ENCODE measurements around the gene RIPK4.
"Not testable (repeated sequence)": the region's sequence is repeated elsewhere in the genome, so short reads cannot be mapped to it uniquely, and the experiment has no call there.

Gene RIPK4

DNA sequence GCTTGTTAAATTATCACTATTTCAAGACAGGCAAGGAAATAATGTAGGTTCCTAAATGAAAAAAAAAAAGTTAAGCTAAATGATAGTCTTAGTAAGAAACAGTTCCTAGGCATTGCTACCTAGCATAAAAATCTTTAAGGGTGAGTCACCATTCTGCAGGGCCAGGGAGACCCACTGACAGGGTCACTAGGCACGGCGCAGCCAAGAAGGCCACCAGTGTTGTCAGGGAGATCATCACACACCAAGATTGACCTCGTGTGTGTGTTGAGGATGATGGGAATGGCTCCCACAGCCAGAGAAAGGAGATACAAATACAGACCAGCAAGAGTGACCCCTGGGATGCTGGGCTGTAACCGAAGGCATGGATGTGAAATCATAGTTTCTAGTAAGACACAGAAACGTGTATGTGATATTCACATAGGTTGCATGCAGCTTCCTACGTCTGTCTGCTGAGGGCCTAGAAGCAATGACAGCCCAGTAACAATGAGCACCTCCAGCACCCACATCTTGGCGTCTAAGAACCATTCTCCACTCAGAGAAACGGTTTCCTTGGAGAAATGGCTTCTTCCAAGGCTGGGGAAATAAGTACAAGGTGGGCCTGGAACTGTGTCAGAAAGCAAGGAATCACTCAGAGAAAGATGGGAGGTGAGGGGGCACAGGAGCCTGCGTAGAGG lies 29.1 kb downstream of the RIPK4 start:
- DNase-seq (ENCODE audit: low read depth), result no peak

DNA sequence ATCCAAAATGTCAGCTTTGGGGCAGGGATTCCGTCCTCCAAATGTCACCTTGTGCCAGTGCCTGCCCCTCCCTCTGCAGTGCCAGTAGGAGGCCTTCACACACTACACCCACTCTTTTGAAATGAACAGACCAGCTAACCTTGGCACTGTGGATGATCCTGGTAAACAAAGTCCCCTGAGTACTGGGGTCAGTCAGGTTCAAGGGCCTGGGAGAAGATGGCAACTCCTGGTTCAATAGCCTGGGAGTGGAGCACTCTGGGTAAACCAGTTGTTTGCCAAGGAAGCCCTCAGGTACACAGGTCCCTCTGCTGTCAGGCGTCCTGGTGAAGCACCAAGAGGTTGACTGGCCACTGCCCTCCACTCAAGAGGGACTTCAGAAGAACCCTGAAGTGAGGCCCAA lies 30.4 kb downstream of the RIPK4 start:
- no peak for DNase-seq (ENCODE audit: low read depth)

DNA sequence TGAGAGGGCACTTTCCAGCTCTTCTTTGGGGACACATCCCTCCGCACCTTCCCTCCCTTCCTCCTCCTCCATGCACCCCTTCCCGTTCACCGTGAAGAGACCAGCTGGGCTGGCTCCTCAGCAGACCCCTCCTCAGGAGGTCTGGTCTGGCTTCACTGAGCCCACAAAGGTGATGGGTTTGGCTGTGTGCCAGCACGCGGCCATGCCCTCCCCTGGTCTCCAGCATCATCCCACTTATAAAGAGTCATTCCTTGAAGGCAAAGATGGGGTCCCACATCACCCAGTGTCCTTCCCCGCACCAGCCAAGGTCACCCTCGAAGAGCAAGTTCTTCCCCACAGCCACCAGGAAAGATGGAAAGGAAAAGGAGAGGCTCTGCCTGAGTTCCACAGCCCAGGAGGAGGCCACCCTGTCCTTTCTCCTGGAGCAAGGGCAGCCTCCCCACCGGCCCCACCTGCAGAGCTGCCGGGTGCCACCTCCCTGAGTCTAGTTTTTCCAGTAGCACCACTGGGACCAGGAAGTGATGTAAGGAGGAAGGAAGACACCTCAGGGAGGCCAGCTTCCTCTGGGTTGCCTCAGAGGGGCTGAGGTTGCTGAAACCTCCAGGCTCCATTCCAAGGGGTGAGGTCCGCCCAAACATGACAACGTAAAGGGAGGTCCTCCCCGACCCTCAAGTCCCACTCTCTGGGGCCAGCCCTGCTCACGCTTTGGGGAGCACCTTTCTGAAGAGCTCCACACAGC lies 32.7 kb downstream of the RIPK4 start:
- DNase-seq (ENCODE audit: low read depth), result no peak

DNA sequence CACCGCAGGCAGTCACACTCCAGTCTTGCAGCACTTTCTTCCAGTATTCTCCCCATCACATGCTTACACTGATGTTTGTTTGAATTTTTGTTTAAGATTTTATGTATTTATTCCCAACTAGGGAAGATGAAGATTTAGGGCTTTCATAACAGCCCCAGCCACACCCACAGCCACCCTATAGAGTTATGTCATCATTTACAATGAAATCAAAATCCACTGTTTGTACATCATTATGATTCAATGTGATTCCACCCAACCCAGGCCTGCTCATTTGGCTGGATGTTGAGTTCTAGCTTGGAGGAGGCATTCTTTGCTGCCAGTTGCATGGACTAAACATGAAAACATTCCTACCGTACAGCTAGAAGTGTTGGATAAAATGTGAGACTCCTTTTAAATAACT lies 35.8 kb downstream of the RIPK4 start:
- DNase-seq (ENCODE audit: low read depth), result no peak

DNA sequence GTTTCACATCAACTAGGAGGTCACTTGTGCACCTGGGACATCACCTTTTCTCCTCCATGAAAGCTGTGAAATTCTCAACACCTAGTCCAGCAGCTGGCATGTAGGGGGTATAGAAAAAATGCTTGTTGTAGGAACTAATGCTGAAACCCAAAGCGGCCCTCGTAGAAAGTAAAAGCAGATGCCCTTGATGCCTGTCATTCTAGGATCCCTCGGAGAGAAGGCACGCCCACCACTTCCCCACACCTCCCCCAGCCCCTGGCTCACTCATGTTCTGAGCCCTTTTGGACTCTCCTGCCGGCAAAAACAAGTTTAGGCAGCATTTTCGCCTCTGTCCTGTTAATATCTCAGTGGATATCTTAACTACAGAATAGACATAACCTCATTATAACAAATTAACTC lies 36.5 kb downstream of the RIPK4 start:
- no peak for DNase-seq (ENCODE audit: low read depth)

DNA sequence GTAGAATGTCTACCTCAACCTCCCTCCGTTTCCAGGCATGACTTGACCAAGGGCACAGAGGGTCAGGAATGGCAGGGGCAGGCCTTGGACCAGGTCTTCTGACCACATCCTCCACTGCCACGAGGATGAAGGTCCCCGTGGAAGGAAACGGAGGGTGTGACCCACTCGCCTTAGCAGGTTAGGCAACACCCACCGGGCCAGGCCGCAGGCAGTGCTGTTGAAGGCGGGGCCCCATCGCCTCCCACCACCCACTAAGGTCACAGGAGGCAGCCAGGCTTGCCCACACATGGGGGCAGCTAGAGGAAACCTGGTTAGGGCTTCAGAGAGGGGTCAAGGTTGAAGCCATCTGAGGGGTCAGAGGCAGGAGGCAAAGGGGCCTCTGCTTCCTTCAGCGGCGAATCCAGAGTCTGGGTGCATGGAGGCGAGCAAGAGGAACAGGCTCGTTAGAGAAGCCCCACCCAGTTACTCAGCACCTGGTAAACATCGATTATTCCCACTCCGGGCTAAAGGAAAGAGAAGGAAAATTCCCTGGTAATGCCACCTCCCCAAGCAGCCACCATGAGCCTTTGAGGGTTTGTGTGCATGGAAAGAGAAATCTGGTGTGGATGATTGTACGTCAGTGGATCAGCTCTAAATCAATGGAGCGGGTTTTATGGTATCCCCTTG lies 37.0 kb downstream of the RIPK4 start:
- DNase-seq (ENCODE audit: low read depth), result no peak

DNA sequence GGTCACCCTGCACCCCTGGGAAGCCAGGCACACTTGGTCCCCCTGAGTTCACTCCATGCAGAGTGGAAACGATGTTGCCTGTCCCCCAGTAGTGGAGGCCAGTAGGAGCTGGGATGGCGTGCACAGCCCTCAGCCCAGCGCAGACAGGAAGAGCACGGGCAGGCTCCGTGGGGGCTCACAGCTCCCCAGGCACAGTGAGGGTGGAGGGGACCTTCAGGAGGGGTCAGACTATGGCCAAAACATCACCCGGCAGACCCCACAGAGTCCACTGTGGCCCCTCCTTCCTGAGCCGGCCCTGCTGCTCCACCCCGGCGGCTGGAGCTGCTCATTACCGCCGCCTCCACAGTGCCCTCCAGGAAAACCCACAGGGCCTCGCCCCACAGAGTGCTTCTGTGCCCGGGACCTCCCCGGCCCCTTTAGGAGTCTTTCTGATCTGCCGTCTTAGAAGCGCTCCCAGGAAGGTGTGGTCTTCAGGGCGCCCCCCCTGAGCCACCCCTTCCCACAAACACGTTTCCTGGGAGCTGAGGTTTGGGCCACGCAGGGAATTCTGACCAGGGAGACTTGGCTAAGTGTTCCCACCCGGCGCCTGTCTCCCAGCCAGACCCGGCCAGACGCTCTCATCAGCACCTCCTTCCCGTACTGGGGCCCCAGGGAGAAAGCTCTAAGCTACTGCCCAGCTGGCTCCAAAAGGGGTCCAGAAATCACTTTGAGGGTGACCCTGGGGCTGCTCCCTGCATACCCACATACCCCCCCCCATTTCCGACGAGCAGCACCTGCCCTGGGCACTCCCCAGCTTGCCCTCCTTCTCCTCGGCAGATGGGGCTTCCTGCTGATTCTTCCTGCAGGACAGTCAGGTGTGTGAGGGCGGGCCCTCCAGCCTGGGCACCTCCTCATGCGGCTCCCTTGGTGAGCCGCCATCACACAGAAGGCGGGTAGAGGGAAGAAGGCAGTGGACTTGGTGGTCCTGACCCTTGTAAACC lies 38.8 kb downstream of the RIPK4 start:
- no peak for DNase-seq (ENCODE audit: low read depth)

DNA sequence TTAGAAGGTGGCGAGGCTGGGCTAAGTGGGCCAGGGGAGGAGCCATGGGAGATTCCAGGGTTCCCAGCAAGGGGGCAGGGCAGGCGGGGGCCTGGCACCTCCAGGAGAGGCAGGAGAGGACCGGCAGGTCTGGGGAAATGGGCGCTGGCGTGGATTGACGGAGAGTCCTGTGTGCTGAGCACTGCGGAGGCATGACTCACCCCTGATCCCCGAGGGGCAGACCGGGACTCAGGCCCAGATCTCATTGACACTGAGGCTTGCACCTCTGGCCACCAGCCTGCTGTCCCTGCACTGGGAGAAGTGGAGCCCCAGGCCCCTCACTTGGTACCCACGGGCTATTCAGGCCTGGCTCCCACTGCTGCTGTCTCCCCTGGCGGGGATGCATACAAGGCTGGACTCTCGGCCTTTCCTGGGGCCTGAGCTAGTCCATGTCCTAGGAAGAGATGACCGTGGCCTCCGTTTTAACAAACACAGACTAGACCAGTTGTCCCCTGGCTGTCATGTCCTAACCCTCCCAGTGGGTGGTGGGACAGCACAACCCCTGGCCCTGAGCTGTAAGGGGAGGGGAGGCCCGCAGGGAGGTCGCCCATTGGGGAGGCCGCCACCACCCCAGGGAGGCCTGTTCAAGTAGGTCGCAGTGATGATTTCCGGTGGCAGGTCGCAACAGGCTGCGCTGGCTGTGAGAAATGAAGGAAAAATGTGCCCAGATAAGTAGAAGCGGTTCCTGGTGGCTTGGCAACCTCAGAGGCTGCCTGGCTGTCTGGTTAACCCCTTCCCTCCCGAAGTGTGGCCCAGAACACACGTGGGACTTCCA lies 39.7 kb downstream of the RIPK4 start:
- no peak for DNase-seq (ENCODE audit: low read depth)

DNA sequence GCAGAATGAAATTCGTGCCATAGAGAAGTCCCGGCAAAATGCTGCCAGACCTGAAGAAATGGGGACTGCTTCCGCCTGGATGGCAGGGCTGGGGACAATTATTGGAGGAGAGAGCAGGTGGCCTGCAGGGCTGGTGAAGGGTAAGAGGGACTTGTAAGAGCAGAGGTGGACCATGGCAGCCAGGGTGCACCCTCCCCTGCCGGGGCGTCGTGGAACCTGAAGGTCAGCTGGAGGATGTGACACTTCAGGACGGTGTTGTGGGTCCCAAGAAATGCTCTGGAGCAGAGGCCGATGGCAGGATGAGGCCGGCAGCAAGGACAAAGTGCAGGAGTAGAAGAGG lies 40.3 kb downstream of the RIPK4 start:
- no peak for DNase-seq (ENCODE audit: low read depth)

DNA sequence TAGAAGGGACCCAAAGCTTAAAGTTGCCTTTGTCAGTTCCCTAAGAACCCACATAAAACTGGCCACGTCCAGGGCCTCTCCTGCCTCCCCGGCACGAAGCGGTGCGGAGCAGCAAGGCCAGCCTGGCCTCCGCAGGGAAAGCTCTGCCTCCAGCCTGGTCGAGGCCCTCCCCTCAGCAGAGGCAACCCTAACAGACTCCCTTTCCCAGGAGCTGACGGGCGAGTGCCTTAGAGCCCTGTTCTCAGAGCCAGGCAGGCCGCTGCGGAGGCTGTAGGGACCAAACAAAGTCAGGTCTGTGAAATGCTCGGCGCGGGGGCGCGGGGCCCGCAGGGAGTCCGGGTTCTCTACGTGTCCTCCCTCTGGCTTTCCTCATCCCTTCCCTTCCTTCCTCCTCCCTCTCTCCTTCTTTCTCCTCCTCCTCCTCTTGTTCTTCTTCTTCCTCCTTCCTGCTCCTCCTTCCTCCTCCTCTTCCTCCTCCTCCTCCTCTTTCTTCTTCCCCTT lies 40.7 kb downstream of the RIPK4 start:
- DNase-seq (ENCODE audit: low read depth), result no peak

DNA sequence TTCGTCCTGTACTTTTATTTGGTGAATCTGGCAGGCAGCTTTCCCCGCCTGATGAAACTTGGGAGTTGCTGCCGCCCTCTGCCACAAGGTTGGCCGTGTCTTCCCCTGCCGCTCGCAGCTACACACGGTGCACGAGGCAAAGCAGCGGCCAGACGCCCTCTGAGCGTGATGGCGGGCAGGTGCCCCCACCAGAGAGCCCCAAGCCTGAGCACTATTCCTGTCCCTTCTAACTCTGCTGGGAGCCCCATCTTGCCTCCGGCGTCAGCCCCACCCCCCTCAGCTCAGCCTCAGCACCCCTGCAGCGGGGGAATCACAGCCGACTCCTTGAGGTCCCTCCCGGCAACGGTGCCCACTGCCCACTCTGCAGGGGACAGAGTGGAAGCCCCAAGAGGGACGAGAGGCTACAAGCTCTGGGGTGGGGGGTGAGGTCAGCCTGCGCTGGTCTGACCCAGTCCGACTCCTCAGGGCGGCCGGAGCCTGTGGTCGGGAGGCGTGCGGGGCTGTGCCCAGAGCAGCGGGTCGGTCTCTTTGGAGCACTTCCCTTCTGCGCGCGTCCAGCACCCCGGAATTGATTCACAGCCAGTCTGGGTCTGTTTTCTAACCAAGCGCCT lies 41.3 kb downstream of the RIPK4 start:
- DNase-seq (ENCODE audit: low read depth), result no peak

DNA sequence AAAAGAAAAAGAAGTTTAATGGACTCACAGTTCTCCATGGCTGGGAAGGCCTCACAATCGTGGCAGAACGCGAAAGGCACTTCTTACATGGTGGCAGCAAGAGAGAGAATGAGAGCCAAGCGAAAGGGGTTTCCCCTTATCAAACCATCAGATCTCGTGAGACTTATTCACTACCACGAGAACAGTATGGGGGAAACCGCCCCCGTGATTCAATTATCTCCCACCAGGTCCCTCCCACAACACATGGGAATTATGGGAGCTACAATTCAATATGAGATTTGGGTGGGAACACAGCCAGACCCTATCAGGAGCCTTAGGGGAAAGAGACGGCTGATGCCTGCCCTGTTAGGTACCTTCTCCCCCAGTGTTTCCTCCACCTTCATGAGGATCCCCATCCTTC lies 43.0 kb downstream of the RIPK4 start:
- DNase-seq (ENCODE audit: low read depth), result not testable (repeated sequence)

DNA sequence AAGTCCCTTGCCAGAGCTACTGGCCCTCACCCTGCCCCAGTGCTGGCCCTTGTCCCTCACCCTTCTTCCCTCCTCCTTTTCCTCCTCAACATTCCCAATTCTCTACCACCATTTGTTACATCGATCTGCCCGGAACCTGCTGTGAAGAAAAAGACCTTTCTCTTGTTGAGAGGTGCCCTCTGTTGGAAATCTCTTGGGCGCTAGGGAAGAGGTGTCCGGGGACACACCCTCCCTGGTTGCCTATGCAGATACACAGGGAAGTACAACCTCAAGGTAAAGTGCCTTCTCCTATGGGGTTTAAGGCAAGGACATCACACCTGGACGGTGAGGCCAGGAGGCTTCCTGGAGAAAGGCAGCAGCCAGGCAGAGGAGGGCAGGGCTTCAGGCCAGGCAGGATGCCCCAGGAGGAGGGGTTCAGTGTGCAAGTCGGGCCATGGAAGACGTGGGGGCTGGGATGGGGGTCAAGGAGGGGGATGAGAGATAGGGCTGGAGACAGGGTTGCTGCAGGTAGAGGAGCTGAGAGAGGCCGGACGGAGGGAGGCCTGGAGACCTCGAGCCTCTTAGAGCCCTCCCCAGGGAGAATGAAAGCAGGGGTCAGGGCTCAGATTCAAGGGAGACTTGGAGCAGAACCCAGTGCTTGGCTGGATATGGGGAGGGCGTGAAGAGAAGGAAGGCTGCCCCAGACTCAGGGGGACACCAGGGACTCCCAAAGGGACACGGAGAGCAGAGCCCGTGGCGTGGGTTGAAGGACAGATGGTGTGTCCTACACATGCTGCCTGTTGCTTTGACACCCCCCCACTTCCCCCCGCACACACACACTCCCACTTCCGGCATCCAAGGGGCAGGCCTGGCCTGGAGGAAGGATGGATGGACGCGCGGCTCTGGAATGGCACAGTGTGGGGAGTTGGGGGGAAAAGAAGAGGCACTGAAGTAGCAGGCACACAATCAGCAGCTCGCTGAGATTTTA lies 44.5 kb downstream of the RIPK4 start:
- no peak for DNase-seq (ENCODE audit: low read depth)

DNA sequence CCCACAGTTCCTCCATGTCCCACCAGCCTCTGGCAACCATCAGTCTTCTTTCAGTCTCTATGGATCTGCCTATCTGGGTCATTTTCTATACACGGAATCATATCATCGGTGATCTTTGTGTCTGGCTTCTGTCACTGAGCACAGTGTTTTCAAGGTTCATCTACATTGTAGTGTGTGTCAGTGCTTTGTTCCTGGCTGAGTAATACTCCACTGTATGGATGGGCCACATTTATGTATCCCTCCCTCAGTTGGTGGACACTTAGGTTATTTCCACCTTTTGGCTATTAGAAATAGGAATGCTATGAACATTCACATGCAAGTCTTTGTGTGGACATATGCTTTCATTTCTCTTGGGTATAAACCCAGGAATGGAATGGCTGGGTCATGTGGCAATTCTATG lies 46.6 kb downstream of the RIPK4 start:
- no peak for DNase-seq (ENCODE audit: low read depth)

DNA sequence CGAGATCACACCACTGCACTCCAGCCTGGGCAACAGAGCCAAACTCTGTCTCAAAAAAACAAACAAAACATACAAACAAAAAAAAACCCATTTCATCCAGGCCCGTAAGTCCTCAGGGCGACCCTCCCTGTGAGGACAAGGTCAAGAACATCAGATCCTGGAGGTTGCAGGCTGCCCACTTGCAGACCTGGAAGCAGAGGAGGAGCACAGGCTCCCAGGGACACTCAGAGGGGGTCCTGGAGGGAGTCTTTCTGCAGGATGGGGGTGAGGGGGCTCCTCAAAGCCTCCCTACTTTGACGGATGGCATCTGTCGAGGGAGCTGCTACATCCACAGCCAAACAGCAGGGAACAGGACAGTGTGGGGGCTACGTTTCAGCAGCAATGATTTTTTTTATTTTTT lies 47.2 kb downstream of the RIPK4 start:
- DNase-seq (ENCODE audit: low read depth), result no peak

DNA sequence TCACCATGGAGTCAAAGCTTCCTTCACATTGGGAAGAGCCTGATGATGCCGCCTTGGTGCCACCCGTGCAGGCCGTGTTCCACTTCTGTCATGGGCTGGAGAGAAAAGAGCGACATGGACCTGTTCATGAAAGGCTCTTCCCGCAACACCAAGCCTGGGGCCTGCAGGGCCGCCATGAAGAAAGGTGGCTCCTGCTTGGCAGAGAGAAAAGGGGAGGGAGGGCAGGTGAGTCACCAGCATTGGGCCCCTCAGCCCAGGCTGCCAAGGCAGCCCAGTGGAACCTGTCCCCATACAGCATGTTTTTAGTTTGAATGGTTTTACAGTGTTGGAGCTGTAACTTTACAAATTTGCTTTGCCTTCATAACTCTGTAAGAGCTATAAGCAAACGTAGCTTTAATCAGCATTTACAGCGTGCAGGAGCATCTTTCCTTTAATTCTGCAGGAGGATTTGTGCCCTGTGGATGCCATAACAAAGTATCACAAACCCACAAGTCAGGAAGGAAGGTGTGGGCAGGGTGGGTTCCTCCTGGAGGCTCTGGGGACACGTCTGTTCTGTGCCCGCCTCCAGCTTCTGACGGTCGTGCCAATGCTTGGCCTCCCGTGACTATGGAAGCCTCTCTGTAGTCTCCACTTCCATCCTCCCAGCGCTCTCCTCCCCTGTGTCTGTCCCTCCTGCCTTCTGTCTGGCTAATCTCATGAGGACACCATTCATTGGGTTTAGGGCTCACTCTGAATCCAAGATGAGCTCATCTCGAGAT lies 49.1 kb downstream of the RIPK4 start:
- DNase-seq (ENCODE audit: low read depth), result no peak

DNA sequence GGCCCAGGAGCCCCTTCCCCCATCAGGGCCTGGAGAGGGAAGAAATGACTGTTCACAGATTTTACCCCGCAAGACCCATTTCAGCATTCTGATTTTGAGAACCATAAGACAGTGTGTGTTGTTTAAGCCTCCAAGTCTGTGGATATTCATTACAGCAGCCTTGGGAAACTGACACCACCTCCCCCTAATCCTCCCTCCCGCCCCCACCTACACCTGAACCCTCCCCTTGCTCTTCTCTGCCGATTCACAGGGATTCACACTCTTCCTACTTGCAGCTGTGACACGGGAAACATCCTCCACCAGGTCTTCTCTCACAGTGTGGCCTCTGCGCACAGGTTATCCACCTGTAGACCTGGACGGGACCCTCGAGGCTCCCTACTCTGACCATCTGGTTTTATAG lies 50.1 kb downstream of the RIPK4 start:
- DNase-seq (ENCODE audit: low read depth), result no peak

DNA sequence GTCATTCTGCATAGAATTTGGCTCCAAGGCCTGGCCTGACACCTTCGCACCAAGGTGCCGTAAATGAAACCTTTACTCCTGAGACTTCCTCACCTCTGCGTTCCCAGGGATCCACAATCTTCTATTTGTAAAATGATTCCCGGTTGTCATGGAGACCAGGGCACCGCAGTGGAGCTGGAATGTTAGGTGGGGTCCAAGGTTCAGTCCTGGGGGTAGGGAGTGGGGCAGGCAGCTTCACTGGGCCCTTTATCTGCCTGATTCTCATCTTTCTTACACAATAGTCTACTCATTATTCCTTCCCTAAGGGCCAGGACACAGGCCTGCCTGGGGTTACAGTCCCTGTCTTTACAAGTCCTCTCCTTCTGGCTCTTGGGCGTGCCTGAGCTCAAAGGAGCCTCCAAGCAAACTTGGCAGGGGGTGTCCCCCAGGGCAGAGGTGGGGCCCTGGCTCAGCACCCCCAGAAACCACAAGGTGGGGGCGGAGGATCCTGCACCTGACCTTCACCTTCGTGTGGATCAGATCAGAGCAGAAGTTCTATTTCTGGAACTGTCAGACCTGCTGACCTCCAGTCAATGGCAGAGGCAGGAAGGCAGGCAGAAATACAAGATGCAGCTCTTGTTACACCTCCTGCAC lies 51.1 kb downstream of the RIPK4 start:
- no peak for DNase-seq (ENCODE audit: low read depth)
